K562 (cell line): ENCODE data around the gene AHSP. TPM values are rescaled to one million over a fixed set of nuclear protein-coding genes. Genes with fewer than 3 reads are reported as not detected.

Experiments
- ATAC-seq: fragments of 200-7000 bp; cut with Tn5 transposase; 3 replicates; pipeline ENCODE4 v1.9.1; 2020; ENCODE audit warnings: moderate library complexity
- BruUV-seq: library from RNA; stranded (reverse); fragments of 400-500 nt; replicated peaks from 2 replicates; lab custom pipeline; 2021; lab: Mats Ljungman, UMichigan
- CTCF ChIA-PET: fragments of 300-600 bp; formaldehyde crosslinking; extraction: SDS; loops from one replicate; lab custom pipeline; 2021; ENCODE audit warnings: low intra/inter-chr PET ratio; lab: Yijun Ruan, JAX
- POLR2A ChIA-PET: fragments of 300-600, 350-650 bp; sonication (Branson Sonifier 250); formaldehyde crosslinking; extraction: SDS; loops from one replicate; lab custom pipeline; 2021; ENCODE audit warnings: antibody characterized with exemption, inconsistent platforms; lab: Yijun Ruan, JAX
- DNase-seq, 4 experiments: peaks; one replicate each; pipeline versions ENCODE4 v3.0.0 to v3.0.0-alpha.2; 2011 to 2018; ENCODE audit warnings: low spot score in 3 of 4, mixed read lengths in 3 of 4; ENCODE audit errors: extremely low read depth in 1 of 4
- FAIRE-seq: peaks from 2 replicates; lab custom pipeline; 2011; peaks lifted over from hg19 to GRCh38; lab: Jason Lieb, UNC
- H2AFZ ChIP-seq: 2 replicates; pipeline ENCODE4 v1.6.0; 2011; ENCODE audit warnings: low read depth, low read length, control low read depth, inconsistent platforms
- H3K27ac ChIP-seq: fragments of 200-600 bp; 3 replicates; pipeline ENCODE4 v1.8.0; 2011; ENCODE audit warnings: low read depth, mild to moderate bottlenecking, control low read depth, inconsistent platforms, low read length, moderate library complexity, mixed read lengths; ENCODE audit errors: extremely low read depth
- H3K27me3 ChIP-seq, 2 experiments: fragments of 300-600 bp in 1 of 2; 2 replicates in 1 of 2; 3 replicates in 1 of 2; pipeline versions ENCODE4 v1.6.0 to v1.8.0; 2011; ENCODE audit warnings: inconsistent platforms in 2 of 2, low read length in 2 of 2, mild to moderate bottlenecking in 1 of 2, mixed read lengths in 1 of 2, moderate library complexity in 1 of 2; ENCODE audit not compliant: control insufficient read depth in 2 of 2, insufficient read depth in 2 of 2
- H3K36me3 ChIP-seq: fragments of 300-600 bp; 3 replicates; pipeline ENCODE4 v1.8.0; 2011; ENCODE audit warnings: mild to moderate bottlenecking, low read length, inconsistent platforms; ENCODE audit not compliant: control insufficient read depth, insufficient read depth
- H3K4me1 ChIP-seq, 2 experiments: fragments of 200-600 bp in 1 of 2; replicated peaks in 1 of 2; 2 replicates in 1 of 2; 3 replicates in 1 of 2; pipeline versions ENCODE4 v1.5.1 to v1.8.0; 2011; ENCODE audit warnings: inconsistent platforms in 2 of 2, low read length in 2 of 2, mild to moderate bottlenecking in 1 of 2, mixed read lengths in 1 of 2, moderate library complexity in 1 of 2; ENCODE audit not compliant: control insufficient read depth in 2 of 2, insufficient read depth in 2 of 2
- H3K4me2 ChIP-seq: 2 replicates; pipeline ENCODE4 v1.6.1; 2011; ENCODE audit warnings: low read length, control low read depth, inconsistent platforms, mixed read lengths; ENCODE audit not compliant: insufficient read depth
- H3K4me3 ChIP-seq: fragments of 200-600 bp; sonication (generic), shearing (Covaris generic); 2 replicates; pipeline ENCODE4 v1.5.1; 2016; ENCODE audit warnings: control low read depth, inconsistent platforms
- H3K79me2 ChIP-seq: fragments of 200-600 bp; 3 replicates; pipeline ENCODE4 v1.8.0; 2011; ENCODE audit warnings: low read length, inconsistent platforms; ENCODE audit not compliant: control insufficient read depth, insufficient read depth
- H3K9ac ChIP-seq, 2 experiments: 2 replicates each; pipeline versions ENCODE4 v1.6.0 to v1.6.1; 2011; ENCODE audit warnings: low read depth in 2 of 2, low read length in 2 of 2, control low read depth in 1 of 2, inconsistent platforms in 1 of 2, mild to moderate bottlenecking in 1 of 2, mixed read lengths in 1 of 2; ENCODE audit not compliant: insufficient read depth in 1 of 2
- H3K9me1 ChIP-seq: one replicate; pipeline ENCODE4 v1.6.0; 2011; ENCODE audit warnings: inconsistent platforms, mild to moderate bottlenecking, low read length, moderate library complexity; ENCODE audit not compliant: control insufficient read depth, insufficient read depth
- H3K9me3 ChIP-seq: replicated peaks from 2 replicates; pipeline ENCODE4 v1.5.1; 2011; ENCODE audit warnings: low read depth, low read length, inconsistent platforms; ENCODE audit not compliant: control insufficient read depth, insufficient read depth
- H4K20me1 ChIP-seq: replicated peaks from 2 replicates; pipeline ENCODE4 v1.6.1; 2011; ENCODE audit warnings: low read length, inconsistent platforms, mixed read lengths; ENCODE audit not compliant: control insufficient read depth, insufficient read depth
- POLR2G ChIP-seq: fragments of 200-400 bp; formaldehyde crosslinking; IDR thresholded peaks from 2 replicates; pipeline ENCODE4 v1.6.1; 2017; ENCODE audit warnings: low read depth, mild to moderate bottlenecking, antibody characterized with exemption, low read length, moderate library complexity
- RBFOX2 ChIP-seq: fragments of 200-400 bp; formaldehyde crosslinking; IDR thresholded peaks from 2 replicates; pipeline ENCODE4 v1.6.1; 2017; ENCODE audit warnings: low read depth, mild to moderate bottlenecking, low read length, moderate library complexity
- RFX7 ChIP-seq: fragments of 250-450 bp; sonication (Bioruptor Pico); IDR thresholded peaks from 2 replicates; pipeline ENCODE4 v1.5.1; 2021; ENCODE audit warnings: mild to moderate bottlenecking
- SAFB2 ChIP-seq: fragments of 200-400 bp; formaldehyde crosslinking; IDR thresholded peaks from 2 replicates; pipeline ENCODE4 v1.6.1; 2018; ENCODE audit warnings: borderline replicate concordance, low read length, low read depth, moderate library complexity; ENCODE audit not compliant: severe bottlenecking
- SREBF1 ChIP-seq: fragments of 150-350 bp; IDR thresholded peaks from 2 replicates; pipeline ENCODE4 v1.6.1; 2014; ENCODE audit warnings: antibody characterized with exemption, low read depth, low read length, borderline replicate concordance
- ZNF140 ChIP-seq: fragments of 250-450 bp; sonication (Bioruptor Pico); IDR thresholded peaks from 2 replicates; pipeline ENCODE4 v1.8.0; 2021; ENCODE audit warnings: moderate library complexity, mild to moderate bottlenecking, inconsistent platforms
- WGBS: fragments of 100-300 bp; shearing (Covaris generic); methylation state at CpG from one replicate; pipeline ENCODE4 v1.1.6; 2016; ENCODE audit warnings: low coverage, mixed read lengths; ENCODE audit not compliant: insufficient coverage; ENCODE audit errors: missing lambda C conversion rate; 5-methylcytosine and 5-hydroxymethylcytosine counted together
- in situ Hi-C: fragments of 300-500 bp; cut with MboI; formaldehyde crosslinking; loops from 4 replicates; pipeline ENCODE4 v1.15.0; 2018; ENCODE audit warnings: inconsistent platforms, mixed read lengths
- intact Hi-C: fragments of 100-400 bp; cut with micrococcal nuclease; formaldehyde crosslinking; loops from 2 replicates; pipeline ENCODE4 v1.14.2; 2022
- polyA plus RNA-seq, 8 experiments: library from polyadenylated mRNA; depleted of rRNA in 4 of 8; stranded (reverse) in 5 of 8; unstranded in 3 of 8; fragments of >200 nt; fragmentation: Nextera tagmentation in 2 of 8; fragmentation: Illumina TruSeq in 1 of 8; extraction: Ambion mirVana in 2 of 8; extraction: Trizol in 1 of 8; gene quantifications; 2 replicates each; pipeline versions ENCODE4 v1.2.1 to v1.2.3, GENCODE V29; 2011 to 2014; ENCODE audit warnings: inconsistent platforms in 1 of 8, missing spikeins in 1 of 8
- total RNA-seq, 7 experiments: library from RNA; depleted of rRNA in 6 of 7; stranded (reverse); fragments of >200 nt in 6 of 7; fragmentation: Illumina TruSeq in 2 of 7; extraction: Trizol in 2 of 7; gene quantifications; 2 replicates each; pipeline versions ENCODE4 v1.2.1 to v1.2.3, GENCODE V29; 2011 to 2021; ENCODE audit warnings: low replicate concordance in 1 of 7

Gene AHSP
- total and polyA plus RNA-seq, 9 of the 15 experiments (the other 6 are each of a cell fraction or from before 2014, with no cell fraction given): 6.6 to 99.1 (median 25.8) TPM

DNA sequence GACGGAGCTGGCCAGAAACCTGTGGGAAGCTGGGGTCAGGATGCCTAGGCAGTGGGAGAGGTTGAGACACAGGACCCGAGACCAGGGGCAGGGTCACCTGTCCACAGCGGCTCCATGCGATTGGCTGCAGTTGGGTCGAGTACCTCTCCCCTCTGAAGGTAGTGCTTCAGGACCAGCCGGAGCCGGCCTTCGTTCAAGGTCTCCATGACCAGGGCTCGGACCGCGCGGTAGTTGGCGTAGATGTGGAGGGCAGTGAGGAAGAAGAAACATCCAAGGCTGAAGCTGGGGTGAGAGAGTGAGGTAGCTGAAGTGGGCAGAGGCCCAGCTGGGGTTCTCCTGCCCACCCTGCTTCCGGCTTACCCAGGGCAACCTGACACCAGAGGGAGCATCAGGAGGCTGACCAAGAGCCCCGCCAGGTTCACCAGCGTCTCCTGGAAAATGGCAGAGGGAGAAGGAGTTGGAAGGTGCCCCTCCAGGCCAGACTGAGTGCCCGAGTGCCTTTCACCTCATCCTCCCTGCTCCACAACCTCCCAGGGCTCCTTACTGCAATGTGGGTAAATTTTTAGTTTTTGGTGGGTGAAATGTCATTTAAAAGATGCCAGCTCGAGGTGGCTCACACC lies 34.1 kb upstream of the AHSP start (continued):
- TF ChIP-seq SAFB2 (no peak), SREBF1 (no peak), ZNF140 (CRISPR knock-in tag) (no peak)

- no peak for FAIRE-seq
- H3K36me3 ChIP-seq: peaks cover 79% of the 10 kb centered on the region; the same call in 2 of the 3 replicates
Measured at GRCh38 chr16:31496670-31497069, 31.0 kb upstream of the AHSP start.

More at GRCh38 chr16:31496670-31497069, 31.0 kb upstream of the AHSP start:
- Histone ChIP-seq H3K4me2 (no peak overlapping the region), H3K9me3 (no peaks in the 10 kb centered on the region), H3K79me2 (no peaks in the 10 kb centered on the region), H4K20me1 (no peaks in the 10 kb centered on the region), H3K27ac (no peak overlapping the region), H3K4me3 (no peak overlapping the region), H3K9ac (peak overlapping the region in 1 of 2 experiments; percentile 58; a peak in 1 of 4 replicates), H3K9me1 (peaks cover 2% of the 10 kb centered on the region), H3K27me3 (no peaks in the 10 kb centered on the region), H3K4me1 (no peaks in the 10 kb centered on the region), H2AFZ (no peak overlapping the region)
- no TSS peak for BruUV-seq
- no peak for DNase-seq
- WGBS: 85% methylated on average over 8 of the region's 10 CpGs
- intact Hi-C loops: no loop called here
- TF ChIP-seq POLR2G (0 out of 2 replicates have a peak, but pooled peaks have one; percentile 29), RBFOX2 (0 out of 2 replicates have a peak, but pooled peaks have one; percentile 34), RFX7 (no peak)
- in situ Hi-C loops: no loop called here
- ChIA-PET CTCF (no interaction called here), POLR2A (interaction anchor here (0.7 to 3.5 kb wide), 2 partner anchors 11 to 722 kb away, joined by 3 to 29 read pairs; partner anchors contain the start of gene RUSF1)
- ATAC-seq: no peak
